Erythroblast (primary cell): ENCODE results near the gene TMEM131.

Experiments used
- GATA1 ChIP-seq: IDR thresholded peaks from 2 replicates; pipeline ENCODE4 v1.6.1; 2011; ENCODE audit warnings: low read depth, mild to moderate bottlenecking, control low read depth, low read length, moderate library complexity
- POLR2A ChIP-seq: IDR thresholded peaks from 2 replicates; pipeline ENCODE4 v1.6.1; 2011; ENCODE audit warnings: mild to moderate bottlenecking, low read length

DNA sequence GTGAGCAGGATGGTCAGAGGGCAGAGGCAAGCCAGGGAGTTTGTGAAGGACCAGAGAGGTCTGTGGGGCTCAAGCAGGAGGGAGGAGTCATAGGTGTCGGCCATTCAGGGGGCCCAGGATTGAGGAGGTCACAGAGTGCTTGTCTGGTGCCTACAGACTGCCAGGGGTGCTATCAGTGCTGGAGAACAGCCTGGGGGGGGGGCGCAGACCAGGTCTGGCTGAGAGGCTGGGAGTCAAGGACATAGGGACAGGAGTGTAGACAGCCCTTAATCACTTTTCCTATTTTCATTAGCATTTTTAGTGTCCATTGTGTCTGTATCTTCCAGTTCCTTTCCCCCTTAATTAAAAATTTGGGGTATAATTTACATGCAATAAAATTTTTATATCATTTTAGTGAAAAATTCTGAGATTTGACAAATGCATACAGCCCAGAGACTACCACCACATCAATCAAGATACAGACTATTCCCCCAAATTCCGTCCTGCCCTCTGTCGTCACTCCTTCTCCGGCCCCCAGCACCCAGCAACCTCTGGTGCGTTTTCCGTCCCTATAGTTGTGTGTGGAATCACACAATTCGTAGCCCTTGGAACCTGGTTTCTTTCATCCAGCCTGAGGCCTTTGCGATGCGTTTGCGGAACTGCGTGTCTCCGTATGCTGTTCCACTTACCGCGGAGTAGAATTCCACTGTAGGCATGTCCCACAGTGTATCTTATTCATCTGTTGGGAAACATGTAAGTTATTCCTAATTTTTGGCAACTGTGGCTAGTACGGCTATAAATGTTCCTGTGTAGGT is 276.2 kb downstream of the TMEM131 start:
- TF ChIP-seq POLR2A (no peak), GATA1 (no peak)
